PC-3 (cell line): ENCODE data around the gene HADHB. TPM values are rescaled to one million over a fixed set of nuclear protein-coding genes. Genes with fewer than 3 reads are reported as not detected.

Experiments used
- ATAC-seq: fragments of 200-7000 bp; cut with Tn5 transposase; 2 replicates; pipeline ENCODE4 v1.9.1; 2020; ENCODE audit warnings: mild to moderate bottlenecking, moderate library complexity
- BruUV-seq: library from RNA; stranded (reverse); fragments of 400-500 nt; replicated peaks from 2 replicates; lab custom pipeline; 2021; lab: Mats Ljungman, UMichigan
- CTCF ChIA-PET: fragments of 300-600 bp; sonication (Branson Sonifier 250); formaldehyde crosslinking; loops from one replicate; lab custom pipeline; 2022; ENCODE audit warnings: antibody characterized with exemption; lab: Charles Lee
- POLR2A ChIA-PET: fragments of 300-600 bp; sonication (Branson Sonifier 250); formaldehyde crosslinking; loops from one replicate; lab custom pipeline; 2022; ENCODE audit warnings: antibody characterized with exemption; ENCODE audit not compliant: unreplicated experiment; lab: Charles Lee
- DNase-seq: peaks from one replicate; pipeline ENCODE4 v3.0.0-alpha.2; 2015
- H2AFZ ChIP-seq: fragments of 300-600 bp; sonication (generic); 2 replicates; pipeline ENCODE4 v1.6.0; 2016; ENCODE audit warnings: antibody characterized with exemption, low read length
- H3F3A ChIP-seq: fragments of 300-600 bp; sonication (generic); one replicate; pipeline ENCODE4 v1.6.0; 2017; ENCODE audit warnings: antibody characterized with exemption, low read length, control low read depth, mild to moderate bottlenecking; ENCODE audit not compliant: unreplicated experiment
- H3K27ac ChIP-seq: fragments of 300-600 bp; sonication (generic); 2 replicates; pipeline ENCODE4 v1.5.1; 2016; ENCODE audit warnings: mild to moderate bottlenecking, low read length
- H3K27me3 ChIP-seq: fragments of 300-600 bp; sonication (generic); 2 replicates; pipeline ENCODE4 v1.6.1; 2016; ENCODE audit warnings: low read length, mixed read lengths
- H3K36me3 ChIP-seq: fragments of 300-600 bp; sonication (generic); 2 replicates; pipeline ENCODE4 v1.6.1; 2016; ENCODE audit warnings: low read depth, mixed run types, low read length, mixed read lengths
- H3K4me1 ChIP-seq: fragments of 300-600 bp; sonication (generic); 2 replicates; pipeline ENCODE4 v1.5.1; 2016; ENCODE audit warnings: low read length; ENCODE audit not compliant: insufficient read depth
- H3K4me2 ChIP-seq: fragments of 300-600 bp; sonication (generic); 2 replicates; pipeline ENCODE4 v1.6.0; 2016; ENCODE audit warnings: low read length
- H3K4me3 ChIP-seq: fragments of 300-600 bp; sonication (generic); 2 replicates; pipeline ENCODE4 v1.5.1; 2016; ENCODE audit warnings: mild to moderate bottlenecking, low read length, mixed read lengths
- H3K79me2 ChIP-seq: fragments of 300-600 bp; sonication (generic); 2 replicates; pipeline ENCODE4 v1.6.1; 2017; ENCODE audit warnings: low read length, mixed read lengths
- H3K9ac ChIP-seq: fragments of 300-600 bp; sonication (generic); 2 replicates; pipeline ENCODE4 v1.6.0; 2016; ENCODE audit warnings: mild to moderate bottlenecking, low read length
- H3K9me2 ChIP-seq: fragments of 300-600 bp; sonication (generic); replicated peaks from 2 replicates; pipeline ENCODE4 v1.6.1; 2016; ENCODE audit warnings: mixed run types, low read length, mixed read lengths
- H3K9me3 ChIP-seq: fragments of 300-600 bp; sonication (generic); 2 replicates; pipeline ENCODE4 v1.6.1; 2016; ENCODE audit warnings: low read length, mixed read lengths
- H4K20me1 ChIP-seq: fragments of 300-600 bp; sonication (generic); 2 replicates; pipeline ENCODE4 v1.6.1; 2016; ENCODE audit warnings: low read length, mixed read lengths
- CTCF ChIP-seq: fragments of 300-600 bp; sonication (generic); conservative IDR thresholded peaks from 2 replicates; pipeline ENCODE4 v1.5.1; 2017; ENCODE audit warnings: antibody characterized with exemption, low read depth, mild to moderate bottlenecking, low read length
- EZH2 ChIP-seq: fragments of 300-600 bp; sonication (generic); IDR thresholded peaks from one replicate; pipeline ENCODE4 v1.6.1; 2017; ENCODE audit warnings: antibody characterized with exemption, mild to moderate bottlenecking, low read length; ENCODE audit not compliant: unreplicated experiment
- EZH2phosphoT487 ChIP-seq: fragments of 300-600 bp; sonication (generic); IDR thresholded peaks from 2 replicates; pipeline ENCODE4 v1.6.1; 2018; ENCODE audit warnings: mild to moderate bottlenecking, antibody characterized with exemption, low read length, borderline replicate concordance
- intact Hi-C: fragments of 100-400 bp; cut with micrococcal nuclease; formaldehyde crosslinking; loops from 2 replicates; pipeline ENCODE4 v1.9.0; 2023
- total RNA-seq: library from RNA; depleted of rRNA; stranded (reverse); fragments of >200 nt; gene quantifications from 2 replicates; pipeline ENCODE4 v1.2.3, GENCODE V29; 2014

The HADHB gene
- total RNA-seq, 1 experiment from 2014 or later, result 72.3 TPM

DNA sequence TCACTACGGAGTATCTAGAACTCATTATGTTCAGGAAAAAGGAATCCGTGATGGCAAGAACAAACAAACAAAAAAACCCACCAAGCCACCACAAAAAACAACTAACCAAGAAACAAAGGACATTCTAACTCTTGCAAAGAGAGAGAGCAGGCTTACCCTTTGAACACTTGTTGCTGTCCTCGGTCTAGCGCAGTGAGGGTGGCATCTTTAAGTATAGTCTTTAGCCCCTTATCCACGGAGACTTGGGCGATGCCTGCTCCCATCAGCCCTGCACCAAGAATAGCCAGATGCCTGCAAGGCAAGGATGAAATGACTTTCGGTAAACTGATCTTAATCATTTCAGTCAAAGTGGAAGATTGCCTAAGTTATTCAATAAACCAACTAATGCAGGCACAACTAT, 40.8 kb upstream of the HADHB start:
- TF ChIP-seq EZH2phosphoT487, result no peak
- TF ChIP-seq CTCF, result no peak
- no peak for TF ChIP-seq EZH2
- Histone ChIP-seq H3K27me3 (no peaks in the 10 kb centered on the region), H3K4me2 (no peak overlapping the region), H3K36me3 (peaks cover 30% of the 10 kb centered on the region), H4K20me1 (no peaks in the 10 kb centered on the region), H3K9ac (no peak overlapping the region), H3K79me2 (no peaks in the 10 kb centered on the region), H3F3A (no peaks in the 10 kb centered on the region), H3K4me3 (no peak overlapping the region), H3K27ac (no peak overlapping the region), H3K9me3 (no peaks in the 10 kb centered on the region), H2AFZ (no peak overlapping the region), H3K4me1 (no peaks in the 10 kb centered on the region), H3K9me2 (no peaks in the 10 kb centered on the region)
- DNase-seq (no peak), ATAC-seq (no peak)
- CTCF ChIA-PET, result no interaction called here
- POLR2A ChIA-PET, result no interaction called here
- BruUV-seq, result no TSS peak
- intact Hi-C loops, result no loop called here

DNA sequence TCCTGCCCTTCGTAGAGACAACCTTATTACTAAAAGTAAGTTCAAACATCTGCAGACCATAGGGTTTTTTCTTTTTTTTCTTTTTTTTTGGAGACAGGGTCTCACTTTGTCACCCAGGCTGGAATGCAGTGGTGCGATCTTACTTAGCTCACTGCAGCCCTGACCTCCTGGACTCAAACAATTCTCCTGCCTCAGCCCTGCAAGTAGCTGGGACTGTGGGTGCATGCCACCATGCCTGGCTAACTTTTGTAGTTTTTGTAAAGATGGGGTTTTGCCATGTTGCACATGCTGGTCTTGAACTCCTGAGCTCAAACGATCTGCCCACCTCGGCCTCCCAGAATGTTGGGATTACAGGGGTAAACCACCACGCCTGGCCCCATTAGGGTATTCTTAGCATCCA, 32.7 kb upstream of the HADHB start:
- intact Hi-C loops, result no loop called here
- H3K27me3 ChIP-seq, result no peaks in the 10 kb centered on the region
- no peak overlapping the region for H2AFZ ChIP-seq
- ATAC-seq (no peak), DNase-seq (no peak)
- H3K9ac ChIP-seq, result no peak overlapping the region
- peaks cover 38% of the 10 kb centered on the region for H3K36me3 ChIP-seq
- no peak overlapping the region for H3K4me3 ChIP-seq
- H3F3A ChIP-seq, result no peaks in the 10 kb centered on the region
- H4K20me1 ChIP-seq, result no peaks in the 10 kb centered on the region
- CTCF ChIA-PET, result no interaction called here
- no peaks in the 10 kb centered on the region for H3K79me2 ChIP-seq
- TF ChIP-seq EZH2phosphoT487 (no peak), EZH2 (no peak), CTCF (no peak)
- no peaks in the 10 kb centered on the region for H3K4me1 ChIP-seq
- H3K27ac ChIP-seq, result no peak overlapping the region
- no peaks in the 10 kb centered on the region for H3K9me3 ChIP-seq
- BruUV-seq, result no TSS peak
- H3K4me2 ChIP-seq, result no peak overlapping the region
- POLR2A ChIA-PET, result no interaction called here
- H3K9me2 ChIP-seq, result no peaks in the 10 kb centered on the region

- H3K79me2 ChIP-seq, result no peaks in the 10 kb centered on the region
- BruUV-seq, result no TSS peak
- no peak overlapping the region for H3K9ac ChIP-seq
- H3F3A ChIP-seq, result no peaks in the 10 kb centered on the region
- H3K4me2 ChIP-seq, result no peak overlapping the region
- no peaks in the 10 kb centered on the region for H4K20me1 ChIP-seq
- intact Hi-C loops, result no loop called here
- TF ChIP-seq EZH2phosphoT487, result no peak
- no peak for TF ChIP-seq EZH2
- no peak for TF ChIP-seq CTCF
- no peaks in the 10 kb centered on the region for H3K4me1 ChIP-seq
- ChIA-PET CTCF (no interaction called here), POLR2A (no interaction called here)
- no peak overlapping the region for H3K4me3 ChIP-seq
- no peaks in the 10 kb centered on the region for H3K9me3 ChIP-seq
- H3K36me3 ChIP-seq, result peaks cover 45% of the 10 kb centered on the region
- H3K27ac ChIP-seq, result no peak overlapping the region
- DNase-seq, result no peak
- no peaks in the 10 kb centered on the region for H3K9me2 ChIP-seq
- ATAC-seq, result no peak
- H3K27me3 ChIP-seq, result no peaks in the 10 kb centered on the region
- no peak overlapping the region for H2AFZ ChIP-seq
Measured at GRCh38 chr2:26214759-26215158, 30.0 kb upstream of the HADHB start.
